Transverse colon (tissue), 4 donors: ENCODE results near the gene CEMIP2.

Source experiments
- POLR2AphosphoS5 ChIP-seq, 3 donors: sonication (generic); formaldehyde crosslinking; IDR thresholded peaks; one replicate each; pipeline ENCODE4 v1.6.1; 2016; ENCODE audit warnings: antibody characterized with exemption in 3 of 3
- TF ChIP-seq, protein P1 (sequence below), 5 experiments: fragments of 200-600 bp in 3 of 5; fragments of 450-650 bp in 2 of 5; sonication (generic) in 3 of 5; IDR thresholded peaks; 1 replicate in 2 of 5; 2 replicates in 3 of 5; pipeline ENCODE4 v1.5.1; 2016 to 2017; ENCODE audit warnings: antibody characterized with exemption in 5 of 5, inconsistent platforms in 3 of 5, mild to moderate bottlenecking in 2 of 5, moderate library complexity in 1 of 5

DNA sequence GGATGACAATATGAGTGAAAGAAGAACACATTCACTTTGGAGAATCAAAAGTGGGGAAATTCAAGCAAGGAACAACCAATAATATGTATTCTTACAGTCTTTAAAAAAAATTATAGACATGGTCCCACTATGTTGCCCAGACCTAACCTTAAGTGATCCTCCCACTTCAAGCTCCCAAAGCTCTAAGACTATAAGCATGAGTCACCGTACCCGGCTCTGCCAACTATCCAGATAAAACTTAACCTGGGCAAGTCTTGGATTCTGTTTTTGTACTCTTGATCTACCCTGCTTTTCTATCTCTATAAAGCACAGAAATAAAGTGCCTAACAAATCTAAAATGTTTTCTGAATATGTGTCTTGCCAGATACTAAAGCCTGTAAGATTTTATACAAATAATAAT, 30.9 kb downstream of the CEMIP2 start:
- TF ChIP-seq, protein P1, sequence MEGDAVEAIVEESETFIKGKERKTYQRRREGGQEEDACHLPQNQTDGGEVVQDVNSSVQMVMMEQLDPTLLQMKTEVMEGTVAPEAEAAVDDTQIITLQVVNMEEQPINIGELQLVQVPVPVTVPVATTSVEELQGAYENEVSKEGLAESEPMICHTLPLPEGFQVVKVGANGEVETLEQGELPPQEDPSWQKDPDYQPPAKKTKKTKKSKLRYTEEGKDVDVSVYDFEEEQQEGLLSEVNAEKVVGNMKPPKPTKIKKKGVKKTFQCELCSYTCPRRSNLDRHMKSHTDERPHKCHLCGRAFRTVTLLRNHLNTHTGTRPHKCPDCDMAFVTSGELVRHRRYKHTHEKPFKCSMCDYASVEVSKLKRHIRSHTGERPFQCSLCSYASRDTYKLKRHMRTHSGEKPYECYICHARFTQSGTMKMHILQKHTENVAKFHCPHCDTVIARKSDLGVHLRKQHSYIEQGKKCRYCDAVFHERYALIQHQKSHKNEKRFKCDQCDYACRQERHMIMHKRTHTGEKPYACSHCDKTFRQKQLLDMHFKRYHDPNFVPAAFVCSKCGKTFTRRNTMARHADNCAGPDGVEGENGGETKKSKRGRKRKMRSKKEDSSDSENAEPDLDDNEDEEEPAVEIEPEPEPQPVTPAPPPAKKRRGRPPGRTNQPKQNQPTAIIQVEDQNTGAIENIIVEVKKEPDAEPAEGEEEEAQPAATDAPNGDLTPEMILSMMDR (IDR thresholded peaks at IDR 0.05), result no peak
- no peak for TF ChIP-seq POLR2AphosphoS5 (IDR thresholded peaks at IDR 0.05)
